ENCODE data around the gene MUC5B. TPM values are rescaled to one million over a fixed set of nuclear protein-coding genes. Genes with fewer than 3 reads are reported as not detected.

MUC5B gene
- not detected in 2 replicates for total RNA-seq

GRCh38 chr11:1222491-1223345, at the start of gene MUC5B:
MUC5B (plus strand) TSS chr11:1223066; CDS start chr11:1223124, 58 bp downstream.

GRCh38 chr11:1309498-1310317, 86.8 kb downstream of the MUC5B start, which contains the start of gene TOLLIP:
TOLLIP (minus strand) TSS chr11:1309632; CDS start chr11:1309498, 134 bp downstream.

Small RNAs within 50 kb of the gene (small RNA-seq; reads per million reads assigned to genes)
- gene MIR6744, result not detected

Other genes with a start within 250 kb of the MUC5B start
- not detected in 2 replicates for gene MUC6, start 186.3 kb upstream of the MUC5B start, total RNA-seq
- not detected in 2 replicates for gene MUC2, start 148.2 kb upstream of the MUC5B start, total RNA-seq
- not detected in 2 replicates for gene MUC5AC, start 65.1 kb upstream of the MUC5B start, total RNA-seq
- gene TOLLIP, start 86.6 kb downstream of the MUC5B start, total RNA-seq, result 43.6 and 45.1 TPM in 2 replicates
- gene BRSK2, start 166.9 kb downstream of the MUC5B start, total RNA-seq, result 0.32 TPM in 1 of 2 replicates, not detected in the other

All from hair follicle dermal papilla cell (primary cell).